ENCODE results near the gene CFAP97D1.
A peak's percentile ranks its signal among the peaks of the same experiment; 100 is the strongest.

Gene CFAP97D1

GRCh38 chr17:43780135-43780534 is at the start of gene CFAP97D1:
Gene CFAP97D1, plus strand, starts transcription at chr17:43780435. Its CDS starts 28 bp downstream, at chr17:43780463.
- H3K27ac ChIP-seq: peak within 1 kb of the TSS; percentile 95
- no peak for TF ChIP-seq CTCF (conservative IDR thresholded peaks at IDR 0.05)

GRCh38 chr17:43732958-43733357 is 47.3 kb upstream of the CFAP97D1 start:
- no peak overlapping the region for H3K27ac ChIP-seq
- TF ChIP-seq CTCF (conservative IDR thresholded peaks at IDR 0.05): no peak

- no peak for TF ChIP-seq CTCF (conservative IDR thresholded peaks at IDR 0.05)
- no peak overlapping the region for H3K27ac ChIP-seq
Measured at GRCh38 chr17:43733956-43734355, 46.3 kb upstream of the CFAP97D1 start.

- no peak overlapping the region for H3K27ac ChIP-seq
- TF ChIP-seq CTCF (conservative IDR thresholded peaks at IDR 0.05): no peak
Measured at GRCh38 chr17:43734376-43734775, 45.9 kb upstream of the CFAP97D1 start.

- TF ChIP-seq CTCF (conservative IDR thresholded peaks at IDR 0.05): no peak
- no peak overlapping the region for H3K27ac ChIP-seq
Measured at GRCh38 chr17:43736389-43736788, 43.8 kb upstream of the CFAP97D1 start.

- TF ChIP-seq CTCF (conservative IDR thresholded peaks at IDR 0.05): no peak
- no peak overlapping the region for H3K27ac ChIP-seq
Measured at GRCh38 chr17:43737722-43738121, 42.5 kb upstream of the CFAP97D1 start.

- no peak for TF ChIP-seq CTCF (conservative IDR thresholded peaks at IDR 0.05)
- H3K27ac ChIP-seq: no peak overlapping the region
Measured at GRCh38 chr17:43740541-43740940, 39.7 kb upstream of the CFAP97D1 start.

- TF ChIP-seq CTCF (conservative IDR thresholded peaks at IDR 0.05): no peak
- no peak overlapping the region for H3K27ac ChIP-seq
Measured at GRCh38 chr17:43741636-43742035, 38.6 kb upstream of the CFAP97D1 start.

Data from VCaP (cell line).